OCI-LY1 (cell line): ENCODE data around the gene VTA1.
"Not testable (repeated sequence)": the region's sequence is repeated elsewhere in the genome, so short reads cannot be mapped to it uniquely, and the experiment has no call there.

Source experiments
- H2AFZ ChIP-seq: fragments of 200-600 bp; sonication (generic), shearing (Covaris generic); 2 replicates; pipeline ENCODE4 v1.6.0; 2014; ENCODE audit warnings: antibody characterized with exemption, mild to moderate bottlenecking, low read length
- H3F3A ChIP-seq: fragments of 200-600 bp; sonication (generic), shearing (Covaris generic); 2 replicates; pipeline ENCODE4 v1.6.0; 2014; ENCODE audit warnings: mild to moderate bottlenecking, antibody characterized with exemption, low read length, moderate library complexity; ENCODE audit not compliant: insufficient read depth
- H3K27ac ChIP-seq: fragments of 200-600 bp; sonication (generic); 2 replicates; pipeline ENCODE4 v1.5.1; 2014; ENCODE audit warnings: low read length, mixed run types, mild to moderate bottlenecking, low read depth; ENCODE audit not compliant: poor library complexity, severe bottlenecking
- H3K27me3 ChIP-seq: fragments of 200-600 bp; sonication (generic); 2 replicates; pipeline ENCODE4 v1.6.0; 2014; ENCODE audit warnings: antibody characterized with exemption, mild to moderate bottlenecking, low read length, moderate library complexity; ENCODE audit not compliant: insufficient read depth
- H3K36me3 ChIP-seq: fragments of 200-600 bp; sonication (generic); 2 replicates; pipeline ENCODE4 v1.6.1; 2014; ENCODE audit warnings: mild to moderate bottlenecking, antibody characterized with exemption, low read length, moderate library complexity, mixed read lengths; ENCODE audit not compliant: insufficient read depth
- H3K4me1 ChIP-seq: fragments of 200-600 bp; sonication (generic); 2 replicates; pipeline ENCODE4 v1.5.1; 2014; ENCODE audit warnings: mild to moderate bottlenecking, low read length, moderate library complexity; ENCODE audit not compliant: insufficient read depth, severe bottlenecking
- H3K4me2 ChIP-seq: fragments of 200-600 bp; sonication (generic), shearing (Covaris generic); 2 replicates; pipeline ENCODE4 v1.6.1; 2014; ENCODE audit warnings: low read length
- H3K4me3 ChIP-seq: fragments of 200-600 bp; sonication (generic); 2 replicates; pipeline ENCODE4 v1.5.1; 2014; ENCODE audit warnings: low read length, low read depth, mild to moderate bottlenecking, mixed read lengths; ENCODE audit not compliant: poor library complexity, severe bottlenecking
- H3K79me2 ChIP-seq: fragments of 200-600 bp; shearing (Covaris generic); 2 replicates; pipeline ENCODE4 v1.6.1; 2016; ENCODE audit warnings: mixed run types, low read length, mixed read lengths; ENCODE audit not compliant: insufficient read depth
- H3K9ac ChIP-seq: fragments of 200-600 bp; sonication (generic), shearing (Covaris generic); 2 replicates; pipeline ENCODE4 v1.6.1; 2014; ENCODE audit warnings: mild to moderate bottlenecking, low read length, mixed read lengths
- H3K9me2 ChIP-seq: fragments of 200-600 bp; sonication (generic), shearing (Covaris generic); 2 replicates; pipeline ENCODE4 v1.6.1; 2014; ENCODE audit warnings: low read depth, mild to moderate bottlenecking, low read length, mixed read lengths
- H3K9me3 ChIP-seq: fragments of 200-600 bp; shearing (Covaris generic); 2 replicates; pipeline ENCODE4 v1.6.1; 2014; ENCODE audit warnings: low read length, mixed read lengths
- H4K20me1 ChIP-seq: fragments of 200-600 bp; sonication (generic), shearing (Covaris generic); 2 replicates; pipeline ENCODE4 v1.6.0; 2016; ENCODE audit warnings: mild to moderate bottlenecking, low read length; ENCODE audit not compliant: insufficient read depth
- CTCF ChIP-seq: fragments of 200-600 bp; sonication (generic), shearing (Covaris generic); IDR thresholded peaks from 2 replicates; pipeline ENCODE4 v1.5.1; 2017; ENCODE audit warnings: mild to moderate bottlenecking, antibody characterized with exemption, low read length, moderate library complexity, mixed read lengths
- EZH2 ChIP-seq: fragments of 200-600 bp; sonication (generic), shearing (Covaris generic); IDR thresholded peaks from 2 replicates; pipeline ENCODE4 v1.8.0; 2017; ENCODE audit warnings: borderline replicate concordance, mixed run types, mild to moderate bottlenecking, antibody characterized with exemption, low read length, moderate library complexity, mixed read lengths

VTA1 gene

GRCh38 chr6:142225552-142225951 is 78.5 kb downstream of the VTA1 start:
- Histone ChIP-seq H3K4me2 (no peak overlapping the region), H3K79me2 (no peaks in the 10 kb centered on the region), H3K4me3 (no peak overlapping the region), H3K4me1 (no peaks in the 10 kb centered on the region), H4K20me1 (no peaks in the 10 kb centered on the region), H2AFZ (no peak overlapping the region), H3K9ac (no peak overlapping the region), H3K9me3 (no peaks in the 10 kb centered on the region), H3K9me2 (no peaks in the 10 kb centered on the region), H3F3A (no peaks in the 10 kb centered on the region), H3K27me3 (no peaks in the 10 kb centered on the region), H3K27ac (no peak overlapping the region), H3K36me3 (no peaks in the 10 kb centered on the region)
- TF ChIP-seq EZH2 (no peak), CTCF (no peak)

GRCh38 chr6:142226731-142227130 is 79.7 kb downstream of the VTA1 start:
- no peak overlapping the region for H2AFZ ChIP-seq
- H3K4me3 ChIP-seq: no peak overlapping the region
- H3K4me1 ChIP-seq: no peaks in the 10 kb centered on the region
- H3F3A ChIP-seq: no peaks in the 10 kb centered on the region
- H4K20me1 ChIP-seq: no peaks in the 10 kb centered on the region
- no peak overlapping the region for H3K9ac ChIP-seq
- H3K27me3 ChIP-seq: no peaks in the 10 kb centered on the region
- H3K9me3 ChIP-seq: no peaks in the 10 kb centered on the region
- H3K27ac ChIP-seq: no peak overlapping the region
- TF ChIP-seq CTCF (no peak), EZH2 (no peak)
- no peaks in the 10 kb centered on the region for H3K79me2 ChIP-seq
- no peaks in the 10 kb centered on the region for H3K9me2 ChIP-seq
- H3K36me3 ChIP-seq: no peaks in the 10 kb centered on the region
- no peak overlapping the region for H3K4me2 ChIP-seq

GRCh38 chr6:142229518-142230270 is 82.6 kb downstream of the VTA1 start:
- H3K4me2 ChIP-seq, H3K9me2 ChIP-seq, H3F3A ChIP-seq, H3K4me1 ChIP-seq, H3K9me3 ChIP-seq, H3K27ac ChIP-seq, H4K20me1 ChIP-seq, H2AFZ ChIP-seq, H3K9ac ChIP-seq, H3K36me3 ChIP-seq, H3K27me3 ChIP-seq, H3K79me2 ChIP-seq, H3K4me3 ChIP-seq: not testable (repeated sequence)
